CD4-positive, alpha-beta T cell treated with Interleukin-4 for 4 hours (primary cell): ENCODE measurements around the gene EPAS1.

Experiments used
- DNase-seq: peaks from one replicate; pipeline ENCODE4 v3.0.0-alpha.2; 2020

EPAS1 gene

GRCh38 chr2:46303233-46303632, 6.0 kb downstream of the EPAS1 start:
- no peak for DNase-seq

GRCh38 chr2:46303822-46304221, 6.6 kb downstream of the EPAS1 start:
- no peak for DNase-seq

- DNase-seq: peak; percentile 39
These were observed 7.4 kb downstream of the EPAS1 start for GRCh38 chr2:46304635-46305034.

GRCh38 chr2:46305187-46305586, 8.0 kb downstream of the EPAS1 start:
- no peak for DNase-seq

- DNase-seq: no peak
These were observed 8.6 kb downstream of the EPAS1 start for GRCh38 chr2:46305767-46306166.

GRCh38 chr2:46306330-46306751, 9.1 kb downstream of the EPAS1 start:
- DNase-seq: no peak

GRCh38 chr2:46306988-46307655, 9.9 kb downstream of the EPAS1 start:
- no peak for DNase-seq

- no peak for DNase-seq
These were observed 10.9 kb downstream of the EPAS1 start for GRCh38 chr2:46308081-46308480.

GRCh38 chr2:46308629-46309028, 11.4 kb downstream of the EPAS1 start:
- no peak for DNase-seq

GRCh38 chr2:46309052-46309953, 12.1 kb downstream of the EPAS1 start:
- no peak for DNase-seq

GRCh38 chr2:46310446-46310845, 13.2 kb downstream of the EPAS1 start:
- no peak for DNase-seq

GRCh38 chr2:46311651-46312223, 14.5 kb downstream of the EPAS1 start:
- no peak for DNase-seq

- no peak for DNase-seq
These were observed 15.9 kb downstream of the EPAS1 start for GRCh38 chr2:46313063-46313462.

GRCh38 chr2:46314065-46314835, 17.0 kb downstream of the EPAS1 start:
- no peak for DNase-seq

GRCh38 chr2:46315103-46315890, 18.1 kb downstream of the EPAS1 start:
- DNase-seq: no peak

- no peak for DNase-seq
These were observed 19.9 kb downstream of the EPAS1 start for GRCh38 chr2:46317094-46317486.

- DNase-seq: no peak
These were observed 21.6 kb downstream of the EPAS1 start for GRCh38 chr2:46318579-46319460.

- no peak for DNase-seq
These were observed 22.5 kb downstream of the EPAS1 start for GRCh38 chr2:46319711-46320110.

- DNase-seq: no peak
These were observed 22.9 kb downstream of the EPAS1 start for GRCh38 chr2:46320141-46320567.

GRCh38 chr2:46323730-46324129, 26.5 kb downstream of the EPAS1 start:
- no peak for DNase-seq
